Measurements from ENCODE around the gene FBXO3. TPM values are rescaled to one million over a fixed set of nuclear protein-coding genes. Genes with fewer than 3 reads are reported as not detected.

FBXO3 gene
- total and polyA plus RNA-seq, 2 of the 8 experiments (the other 6 are each of a cell fraction or from before 2014, with no cell fraction given): 15.9 to 25.7 TPM

GRCh38 chr11:33819278-33820035, 45.1 kb upstream of the FBXO3 start:
- no peak overlapping the region for H4K5ac ChIP-seq (ENCODE audit: insufficient read length, low read depth, low read length)
- H2AFZ ChIP-seq (ENCODE audit: low read length): peak overlapping the region; percentile 25; the same call in 1 of the 2 replicates
- H2BK20ac ChIP-seq (ENCODE audit: low read length): no peak overlapping the region
- no peak overlapping the region for H3K56ac ChIP-seq (replicated peaks; ENCODE audit: insufficient read length, low read depth, low read length)
- no peak overlapping the region for H3K23ac ChIP-seq (ENCODE audit: insufficient read length)
- DNase-seq (ENCODE audit: low read depth in 1 of 2, low spot score in 2 of 2) (no peak), FAIRE-seq (no peak)
- no peak overlapping the region for H2BK15ac ChIP-seq (ENCODE audit: low read length)
- 83% methylated on average over 16 of the region's 16 CpGs; no CpG with 5 or more reads in 1 of the 2 experiments for WGBS, 2 experiments (ENCODE audit: extremely low coverage in 1 of 2, insufficient coverage in 1 of 2, insufficient read length in 1 of 2, insufficient replicate concordance in 2 of 2, low coverage in 1 of 2, low lambda C conversion rate in 2 of 2, missing lambda C conversion rate in 1 of 2)
- H4K8ac ChIP-seq (ENCODE audit: extremely low read depth, insufficient read depth, low read length): no peak overlapping the region; the same call in 1 of the 2 replicates
- no peak overlapping the region for H2BK120ac ChIP-seq (replicated peaks; ENCODE audit: low read depth, low read length)
- no peak overlapping the region for H3K27ac ChIP-seq (ENCODE audit: low read depth, low read length)
- H3K9me3 ChIP-seq (ENCODE audit: insufficient read depth in 2 of 2, low read depth in 1 of 2, low read length in 1 of 2): no peaks in the 10 kb centered on the region
- POLR2A ChIA-PET (ENCODE audit: partially characterized antibody): interaction anchor here (0.6 kb wide), 1 partner anchor 415 kb away, joined by 3 read pairs; no protein-coding TSS in a partner anchor
- H3K4me1 ChIP-seq (replicated peaks in 1 of 4; ENCODE audit: control insufficient read depth in 3 of 4, insufficient read depth in 4 of 4, low read length in 3 of 4): no peaks in the 10 kb centered on the region
- no peaks in the 10 kb centered on the region for H4K20me1 ChIP-seq (replicated peaks in 1 of 2; ENCODE audit: control insufficient read depth in 1 of 2, insufficient read depth in 2 of 2, low read length in 2 of 2)
- CTCF ChIA-PET (ENCODE audit: partially characterized antibody): interaction anchor here (0.5 to 7.7 kb wide), 4 partner anchors 10 to 790 kb away, joined by 3 to 83 read pairs (median 22); no protein-coding TSS in a partner anchor
- no peaks in the 10 kb centered on the region for H3K79me2 ChIP-seq (ENCODE audit: control insufficient read depth in 1 of 2, insufficient read depth in 2 of 2, low read length in 2 of 2)
- H3K79me1 ChIP-seq (ENCODE audit: low read depth, low read length): no peaks in the 10 kb centered on the region
- no peak overlapping the region for H3K4me3 ChIP-seq (ENCODE audit: extremely low read depth in 1 of 4, insufficient read depth in 2 of 4, low read depth in 3 of 4, low read length in 4 of 4)
- H3K14ac ChIP-seq (ENCODE audit: insufficient read length): no peak overlapping the region
- H2AK5ac ChIP-seq (ENCODE audit: low read depth, low read length): no peak overlapping the region
- H3K9ac ChIP-seq (replicated peaks in 1 of 4; ENCODE audit: extremely low read depth in 1 of 4, low read depth in 3 of 4, low read length in 3 of 4): no peak overlapping the region
- H3K27me3 ChIP-seq (replicated peaks in 1 of 4; ENCODE audit: control insufficient read depth in 3 of 4, extremely low read depth in 1 of 4, insufficient read depth in 3 of 4, low read length in 3 of 4): no peaks in the 10 kb centered on the region
- no peak overlapping the region for H2BK5ac ChIP-seq (ENCODE audit: low read depth, low read length)
- H3K18ac ChIP-seq (ENCODE audit: extremely low read depth, low read length): no peak overlapping the region
- H3K4ac ChIP-seq (replicated peaks; ENCODE audit: insufficient read length, low read depth, low read length): no peak overlapping the region
- no peak overlapping the region for H2BK12ac ChIP-seq (ENCODE audit: low read depth, low read length)
- no peak overlapping the region for H3K4me2 ChIP-seq (ENCODE audit: insufficient read depth in 1 of 2, low read depth in 2 of 2, low read length in 2 of 2)
- H3K36me3 ChIP-seq (ENCODE audit: control insufficient read depth in 2 of 4, insufficient read depth in 4 of 4, low read length in 3 of 4): no peaks in the 10 kb centered on the region
- no peaks in the 10 kb centered on the region for H3K23me2 ChIP-seq (ENCODE audit: low read depth, low read length)
- no peak overlapping the region for H4K91ac ChIP-seq (replicated peaks; ENCODE audit: insufficient read length, low read length)
- TF ChIP-seq RBBP5 (IDR thresholded peaks at IDR 0.05; ENCODE audit: borderline replicate concordance, low read depth, low read length) (no peak), SAP30 (IDR thresholded peaks at IDR 0.05; ENCODE audit: insufficient read depth, insufficient replicate concordance, low read length) (no peak), MAX (IDR thresholded peaks at IDR 0.05) (no peak), BACH1 (IDR thresholded peaks at IDR 0.05; ENCODE audit: low read length) (no peak), KDM4A (IDR thresholded peaks at IDR 0.05; ENCODE audit: low read depth, low read length, severe bottlenecking) (no peak), JUN (IDR thresholded peaks at IDR 0.05; ENCODE audit: low read depth, low read length) (no peak), HDAC6 (IDR thresholded peaks at IDR 0.05; ENCODE audit: low read depth, low read length) (no peak), SP2 (IDR thresholded peaks at IDR 0.05; ENCODE audit: low read length) (no peak), EP300 (IDR thresholded peaks at IDR 0.05; ENCODE audit: borderline replicate concordance in 1 of 2, low read depth in 2 of 2, low read length in 2 of 2) (no peak), TAF1 (IDR thresholded peaks at IDR 0.05; ENCODE audit: low read depth, low read length) (no peak), SRF (IDR thresholded peaks at IDR 0.05; ENCODE audit: low read depth, low read length) (no peak), BCL11A (IDR thresholded peaks at IDR 0.05; ENCODE audit: low read depth in 2 of 2, low read length in 2 of 2) (no peak)

All from H1 (cell line).